Measurements from ENCODE around the gene SETD7. TPM values are rescaled to one million over a fixed set of nuclear protein-coding genes. Genes with fewer than 3 reads are reported as not detected.

SETD7 gene
- total RNA-seq, 4 donors from 2014 or later: 19.7 to 31.3 (median 24.8) TPM

DNA sequence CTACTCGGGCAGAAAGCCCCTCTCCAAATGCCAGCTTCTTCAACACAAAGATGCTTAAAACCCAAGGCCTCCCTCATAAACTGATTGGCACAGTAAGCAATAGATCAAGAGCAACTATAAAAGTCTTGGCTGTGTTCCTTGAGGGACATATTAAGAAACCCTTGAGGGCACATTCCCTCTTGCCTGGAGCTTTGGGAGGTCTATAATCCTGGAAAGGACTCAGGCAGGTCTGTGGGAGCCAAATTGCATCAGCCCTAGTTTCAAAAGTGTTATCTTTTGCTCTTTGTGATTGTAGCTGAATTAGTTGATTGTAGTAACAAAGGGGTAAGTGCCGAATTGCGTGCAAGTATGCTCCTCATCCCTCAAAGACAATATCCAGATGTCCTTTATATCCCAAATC is 18.6 kb upstream of the SETD7 start:
- intact Hi-C loops (cut with DNase I; ENCODE audit: low total_unique reads): no loop called here
- no peaks in the 10 kb centered on the region for H3K9me3 ChIP-seq
- in situ Hi-C loops (cut with MboI; ENCODE audit: low pct_ligation_motif_present in 1 of 4, low pct_unique_long_range_greater_than_20kb in 1 of 4, low sequenced_read_pairs in 3 of 4): no loop called here
- H3K36me3 ChIP-seq: no peaks in the 10 kb centered on the region
- H3K27me3 ChIP-seq: no peaks in the 10 kb centered on the region
- no peak for DNase-seq
- no peak overlapping the region for H3K27ac ChIP-seq
- H3K4me1 ChIP-seq: no peaks in the 10 kb centered on the region
- H3K4me3 ChIP-seq: no peak overlapping the region
- 72 to 88% methylated on average over 2 to 3 of the region's 3 CpGs for WGBS, 2 donors (ENCODE audit: low coverage in 1 of 2)
- TF ChIP-seq POLR2A (IDR thresholded peaks at IDR 0.05) (no peak), EP300 (IDR thresholded peaks at IDR 0.05; ENCODE audit: low read depth) (no peak)

DNA sequence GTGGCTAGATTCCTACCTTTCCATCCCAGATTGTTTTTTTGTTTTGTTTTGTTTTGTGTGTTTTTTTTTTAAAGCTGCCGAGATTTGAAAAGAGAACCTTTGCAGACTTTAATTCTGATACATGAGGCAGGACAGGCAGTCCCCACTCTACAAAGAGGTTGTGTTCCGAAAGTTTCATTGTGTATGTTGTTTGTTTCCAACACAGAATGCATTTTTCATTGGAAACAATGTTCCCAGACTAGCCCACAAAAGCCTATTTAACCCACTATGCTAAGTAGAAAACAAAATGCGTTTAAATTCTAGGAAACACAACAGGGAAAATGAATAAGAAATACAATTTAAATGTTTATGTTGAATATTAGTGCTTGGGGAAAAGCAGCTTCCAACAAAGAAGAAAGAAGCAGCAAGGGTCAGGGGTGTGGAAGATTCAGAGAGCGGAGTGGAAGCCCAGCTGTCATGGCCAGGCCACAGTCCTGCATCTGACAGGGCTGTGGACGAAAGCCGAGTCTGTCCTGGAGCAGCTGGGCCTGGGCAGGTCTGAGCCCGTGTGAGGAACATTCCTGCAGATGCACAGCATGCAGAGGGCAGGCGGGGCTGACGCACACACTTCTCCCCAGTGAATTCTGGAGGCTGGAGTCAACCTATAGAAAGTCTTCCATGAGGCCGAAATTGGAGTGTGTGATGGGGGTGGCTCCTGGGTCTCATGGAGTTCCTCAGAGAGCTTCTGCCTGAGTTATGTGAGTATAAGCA is 12.4 kb upstream of the SETD7 start:
- Histone ChIP-seq H3K4me1 (no peaks in the 10 kb centered on the region), H3K27ac (no peak overlapping the region), H3K27me3 (no peaks in the 10 kb centered on the region), H3K9me3 (no peaks in the 10 kb centered on the region), H3K36me3 (no peaks in the 10 kb centered on the region), H3K4me3 (no peak overlapping the region)
- WGBS, 2 donors (ENCODE audit: low coverage in 1 of 2): 87 to 92% methylated on average over 7 to 10 of the region's 10 CpGs
- TF ChIP-seq POLR2AphosphoS5 (IDR thresholded peaks at IDR 0.05) (no peak), POLR2A (IDR thresholded peaks at IDR 0.05) (no peak), EP300 (IDR thresholded peaks at IDR 0.05; ENCODE audit: low read depth) (no peak)
- TF ChIP-seq, protein P1, sequence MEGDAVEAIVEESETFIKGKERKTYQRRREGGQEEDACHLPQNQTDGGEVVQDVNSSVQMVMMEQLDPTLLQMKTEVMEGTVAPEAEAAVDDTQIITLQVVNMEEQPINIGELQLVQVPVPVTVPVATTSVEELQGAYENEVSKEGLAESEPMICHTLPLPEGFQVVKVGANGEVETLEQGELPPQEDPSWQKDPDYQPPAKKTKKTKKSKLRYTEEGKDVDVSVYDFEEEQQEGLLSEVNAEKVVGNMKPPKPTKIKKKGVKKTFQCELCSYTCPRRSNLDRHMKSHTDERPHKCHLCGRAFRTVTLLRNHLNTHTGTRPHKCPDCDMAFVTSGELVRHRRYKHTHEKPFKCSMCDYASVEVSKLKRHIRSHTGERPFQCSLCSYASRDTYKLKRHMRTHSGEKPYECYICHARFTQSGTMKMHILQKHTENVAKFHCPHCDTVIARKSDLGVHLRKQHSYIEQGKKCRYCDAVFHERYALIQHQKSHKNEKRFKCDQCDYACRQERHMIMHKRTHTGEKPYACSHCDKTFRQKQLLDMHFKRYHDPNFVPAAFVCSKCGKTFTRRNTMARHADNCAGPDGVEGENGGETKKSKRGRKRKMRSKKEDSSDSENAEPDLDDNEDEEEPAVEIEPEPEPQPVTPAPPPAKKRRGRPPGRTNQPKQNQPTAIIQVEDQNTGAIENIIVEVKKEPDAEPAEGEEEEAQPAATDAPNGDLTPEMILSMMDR (IDR thresholded peaks at IDR 0.05): no peak
- no peak for DNase-seq
- in situ Hi-C loops (cut with MboI; ENCODE audit: low pct_ligation_motif_present in 1 of 4, low pct_unique_long_range_greater_than_20kb in 1 of 4, low sequenced_read_pairs in 3 of 4) (no loop called here), intact Hi-C loops (cut with DNase I; ENCODE audit: low total_unique reads) (no loop called here)

DNA sequence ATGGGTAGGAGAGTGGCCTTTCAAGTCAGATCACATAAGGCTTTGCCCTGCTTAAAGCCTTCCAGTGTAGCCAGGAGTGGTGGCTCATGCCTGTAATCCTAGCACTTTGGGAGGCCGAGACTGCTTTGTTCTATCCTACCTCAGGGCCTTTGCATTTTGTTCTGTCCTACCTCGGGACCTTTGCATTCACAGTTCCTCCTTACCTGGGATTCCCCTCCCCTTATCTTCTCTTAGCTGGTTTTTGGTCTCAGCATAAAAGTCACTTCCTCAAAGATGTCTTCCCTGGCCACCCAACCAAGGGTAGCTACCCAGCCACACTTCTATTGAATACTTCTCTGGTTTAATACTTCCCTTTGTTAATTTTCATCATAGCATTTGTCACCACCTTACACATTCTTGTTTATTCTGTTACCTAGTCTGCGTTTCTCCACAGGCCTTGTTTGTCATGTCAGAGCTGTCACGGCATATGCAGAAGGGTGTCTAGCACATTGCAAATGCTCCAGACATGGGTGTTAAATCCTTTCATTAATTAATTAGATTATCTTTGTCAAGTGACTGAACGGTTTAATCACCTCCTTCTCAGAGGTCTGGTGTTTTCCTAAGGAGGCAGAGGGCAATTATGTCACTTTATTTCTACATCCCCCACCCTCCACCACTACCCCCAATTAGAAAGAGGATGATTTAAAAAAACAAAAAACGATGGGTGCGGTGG is 11.3 kb upstream of the SETD7 start:
- TF ChIP-seq POLR2A (IDR thresholded peaks at IDR 0.05) (no peak), POLR2AphosphoS5 (IDR thresholded peaks at IDR 0.05) (no peak)
- TF ChIP-seq, protein P1 (IDR thresholded peaks at IDR 0.05): no peak
- 85 to 92% methylated on average over 4 to 7 of the region's 7 CpGs for WGBS, 2 donors (ENCODE audit: low coverage in 1 of 2)
- intact Hi-C loops (cut with DNase I; ENCODE audit: low total_unique reads) (no loop called here), in situ Hi-C loops (cut with MboI; ENCODE audit: low pct_ligation_motif_present in 1 of 4, low pct_unique_long_range_greater_than_20kb in 1 of 4, low sequenced_read_pairs in 3 of 4) (no loop called here)
- no peaks in the 10 kb centered on the region for H3K27me3 ChIP-seq
- no peak overlapping the region for H3K4me3 ChIP-seq
- no peaks in the 10 kb centered on the region for H3K36me3 ChIP-seq
- H3K27ac ChIP-seq: no peak overlapping the region
- H3K9me3 ChIP-seq: no peaks in the 10 kb centered on the region
- no peak for DNase-seq
- H3K4me1 ChIP-seq: no peaks in the 10 kb centered on the region

DNA sequence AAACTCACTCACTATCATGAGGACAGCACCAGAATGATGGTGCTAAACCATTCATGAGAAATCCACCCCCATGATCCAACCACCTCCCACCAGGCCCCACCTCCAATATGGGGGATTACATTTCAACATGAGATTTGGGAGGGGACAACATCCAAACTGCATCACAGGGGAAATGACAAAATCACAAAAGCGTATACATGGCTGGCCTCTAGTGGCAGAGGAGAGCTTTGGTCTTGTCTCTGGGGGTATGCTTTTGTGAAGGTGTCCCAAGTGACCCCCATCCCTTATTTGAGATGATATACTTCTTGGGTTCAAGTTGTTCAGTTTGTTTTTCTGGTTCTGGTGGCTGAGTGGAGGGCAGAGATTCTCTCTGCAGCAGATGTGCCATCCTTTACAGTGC is 8.5 kb upstream of the SETD7 start:
- Histone ChIP-seq H3K27ac (no peak overlapping the region), H3K27me3 (no peaks in the 10 kb centered on the region), H3K4me1 (peaks cover 0 to 9% (median 3%) of the 10 kb centered on the region in 4 donors), H3K36me3 (no peaks in the 10 kb centered on the region), H3K9me3 (no peaks in the 10 kb centered on the region), H3K4me3 (no peak overlapping the region)
- no peak for DNase-seq
- WGBS, 2 donors (ENCODE audit: low coverage in 1 of 2): 96% methylated on average over 1 of the region's 1 CpG; no CpG with 5 or more reads in 1 of the 2 donors
- in situ Hi-C loops (cut with MboI; ENCODE audit: low pct_ligation_motif_present in 1 of 4, low pct_unique_long_range_greater_than_20kb in 1 of 4, low sequenced_read_pairs in 3 of 4) (no loop called here), intact Hi-C loops (cut with DNase I; ENCODE audit: low total_unique reads) (no loop called here)
- TF ChIP-seq, protein P1 (IDR thresholded peaks at IDR 0.05): no peak
- TF ChIP-seq POLR2AphosphoS5 (IDR thresholded peaks at IDR 0.05) (no peak), EP300 (IDR thresholded peaks at IDR 0.05; ENCODE audit: low read depth) (no peak), POLR2A (IDR thresholded peaks at IDR 0.05) (no peak)
